K562 (cell line): Measurements from ENCODE around the gene FCRLA. TPM values are rescaled to one million over a fixed set of nuclear protein-coding genes. Genes with fewer than 3 reads are reported as not detected.

Source experiments
- CUX1 ChIP-seq: fragments of 200-800 bp; sonication (Bioruptor generic); IDR thresholded peaks from 2 replicates; pipeline ENCODE4 v1.6.1; 2016; ENCODE audit warnings: missing genetic modification characterization, missing compliant biosample characterization
- DEAF1 ChIP-seq: fragments of 450-650 bp; formaldehyde crosslinking; IDR thresholded peaks from 2 replicates; pipeline ENCODE4 v1.4.0; 2020; ENCODE audit warnings: mild to moderate bottlenecking, moderate library complexity
- KLF13 ChIP-seq: fragments of 450-650 bp; IDR thresholded peaks from 2 replicates; pipeline ENCODE4 v1.6.1; 2016; ENCODE audit warnings: missing genetic modification characterization, low read depth, mild to moderate bottlenecking, missing compliant biosample characterization, moderate library complexity, borderline replicate concordance
- NCOA2 ChIP-seq, 2 experiments: fragments of 450-650 bp; IDR thresholded peaks; 2 replicates each; pipeline ENCODE4 v1.6.1; 2018; ENCODE audit warnings: mild to moderate bottlenecking in 2 of 2, moderate library complexity in 1 of 2; ENCODE audit not compliant: partially characterized antibody in 2 of 2
- NR2C1 ChIP-seq, 2 experiments: fragments of 450-650 bp; IDR thresholded peaks; 2 replicates each; pipeline ENCODE4 v1.6.1; 2017; ENCODE audit warnings: mild to moderate bottlenecking in 2 of 2, antibody characterized with exemption in 1 of 2, inconsistent platforms in 1 of 2, missing compliant biosample characterization in 1 of 2, missing genetic modification characterization in 1 of 2
- PURB ChIP-seq: sonication (generic); formaldehyde crosslinking; IDR thresholded peaks from 2 replicates; pipeline ENCODE4 v1.9.0; 2021; ENCODE audit warnings: low read depth, mild to moderate bottlenecking, missing genetic modification reagents
- REST ChIP-seq, 2 experiments: fragments of 450-650 bp; formaldehyde crosslinking in 1 of 2; IDR thresholded peaks; 2 replicates each; pipeline versions ENCODE4 v1.4.0 to v1.6.1; 2014 to 2020; ENCODE audit warnings: mild to moderate bottlenecking in 2 of 2, borderline replicate concordance in 1 of 2, low read depth in 1 of 2
- RNF2 ChIP-seq: sonication (generic); IDR thresholded peaks from 2 replicates; pipeline ENCODE4 v1.6.1; 2016
- ZNF444 ChIP-seq: fragments of 250-450 bp; sonication (Bioruptor Pico); IDR thresholded peaks from 2 replicates; pipeline ENCODE4 v1.4.0; 2020; ENCODE audit warnings: mild to moderate bottlenecking, moderate library complexity
- ZNF707 ChIP-seq: fragments of 250-450 bp; sonication (Bioruptor Pico); conservative IDR thresholded peaks from 2 replicates; pipeline ENCODE4 v1.8.0; 2022; ENCODE audit warnings: inconsistent platforms, mild to moderate bottlenecking, moderate library complexity
- ZNF717 ChIP-seq: fragments of 250-450 bp; sonication (Bioruptor Pico); IDR thresholded peaks from 2 replicates; pipeline ENCODE4 v1.5.0; 2021
- polyA plus RNA-seq, 8 experiments: library from polyadenylated mRNA; depleted of rRNA in 4 of 8; stranded (reverse) in 5 of 8; unstranded in 3 of 8; fragments of >200 nt; fragmentation: Nextera tagmentation in 2 of 8; fragmentation: Illumina TruSeq in 1 of 8; extraction: Ambion mirVana in 2 of 8; extraction: Trizol in 1 of 8; gene quantifications; 2 replicates each; pipeline versions ENCODE4 v1.2.1 to v1.2.3, GENCODE V29; 2011 to 2014; ENCODE audit warnings: inconsistent platforms in 1 of 8, missing spikeins in 1 of 8
- total RNA-seq, 7 experiments: library from RNA; depleted of rRNA in 6 of 7; stranded (reverse); fragments of >200 nt in 6 of 7; fragmentation: Illumina TruSeq in 2 of 7; extraction: Trizol in 2 of 7; gene quantifications; 2 replicates each; pipeline versions ENCODE4 v1.2.1 to v1.2.3, GENCODE V29; 2011 to 2021; ENCODE audit warnings: low replicate concordance in 1 of 7

The FCRLA gene
- total and polyA plus RNA-seq, 9 of the 15 experiments (the other 6 are each of a cell fraction or from before 2014, with no cell fraction given) = 0.09 to 0.84 (median 0.44) TPM

- TF ChIP-seq RNF2 (peak; percentile 5; the same call in 1 of the 2 replicates), REST (IDR thresholded peaks at IDR 0.05; ENCODE audit: borderline replicate concordance) (no peak), REST (CRISPR knock-in tag; IDR thresholded peaks at IDR 0.05; ENCODE audit: low read depth) (0 out of 2 replicates have a peak, but pooled peaks have one; percentile 17), ZNF444 (no peak), ZNF707 (CRISPR knock-in tag) (no peak), KLF13 (tag) (no peak), CUX1 (CRISPR knock-in tag) (no peak), NCOA2 (IDR thresholded peaks at IDR 0.05; ENCODE audit: partially characterized antibody in 2 of 2) (no peak), NR2C1 (IDR thresholded peaks at IDR 0.05) (no peak), NR2C1 (tag; IDR thresholded peaks at IDR 0.05) (no peak), PURB (CRISPR knock-in tag) (no peak), ZNF717 (no peak), DEAF1 (CRISPR knock-in tag) (peak; percentile 2; the same call in 1 of the 2 replicates)
These were observed 20.4 kb downstream of the FCRLA start (continued) for GRCh38 chr1:161727256-161727924.
